Measurements from ENCODE around the gene TMEM44. TPM values are rescaled to one million over a fixed set of nuclear protein-coding genes. Genes with fewer than 3 reads are reported as not detected.
"Not testable (repeated sequence)": the region's sequence is repeated elsewhere in the genome, so short reads cannot be mapped to it uniquely, and the experiment has no call there.

The TMEM44 gene
- total RNA-seq, 3 donors from 2014 or later: 30.9 to 59.3 (median 34.1) TPM

DNA sequence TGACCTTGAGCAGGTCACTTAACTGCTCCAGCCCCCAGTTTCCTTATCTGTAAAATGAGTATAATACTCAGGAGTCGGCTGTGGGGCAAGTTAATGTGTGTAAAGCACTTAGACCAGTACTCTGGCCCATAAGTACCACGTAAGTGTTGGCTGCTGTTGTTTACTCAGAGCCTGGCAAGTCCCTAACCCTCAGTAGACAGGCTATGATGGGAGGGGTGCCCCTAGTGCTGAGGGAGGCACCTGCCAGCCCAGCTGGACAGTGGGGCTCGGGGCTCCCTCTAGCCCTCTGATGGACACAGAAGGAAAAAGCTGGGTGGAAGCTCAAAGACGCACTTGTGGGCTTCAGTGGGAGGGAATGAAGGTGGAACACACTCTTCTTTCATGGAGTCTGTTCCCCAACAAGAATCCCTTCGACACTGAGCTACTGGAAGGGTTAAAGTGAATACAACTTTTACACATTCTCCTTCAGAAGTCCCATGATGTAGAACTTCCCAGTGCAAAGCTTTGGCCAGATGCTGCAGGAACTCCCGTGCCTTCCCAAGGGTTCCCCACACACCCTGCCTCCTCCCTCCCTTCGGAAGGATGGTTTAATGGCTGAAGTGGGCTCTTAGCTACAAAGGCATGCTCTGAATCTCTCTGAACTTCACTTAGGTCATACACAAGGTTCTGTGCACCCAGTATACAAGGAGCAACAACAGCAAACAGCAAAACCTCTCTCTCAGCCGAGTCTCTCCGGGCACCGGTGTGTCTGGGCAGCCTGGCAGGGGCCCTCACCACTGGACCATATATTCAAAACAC, 25.4 kb downstream of the TMEM44 start:
- Histone ChIP-seq H3K4me3 (no peak overlapping the region), H3K36me3 (ENCODE audit: low read depth) (no peaks in the 10 kb centered on the region), H3K9me3 (no peaks in the 10 kb centered on the region), H3K4me1 (ENCODE audit: low read depth) (no peaks in the 10 kb centered on the region)
- intact Hi-C loops (cut with DNase I, micrococcal nuclease): no loop called here
- DNase-seq (no peak), ATAC-seq (no peak)
- TF ChIP-seq, protein P1, sequence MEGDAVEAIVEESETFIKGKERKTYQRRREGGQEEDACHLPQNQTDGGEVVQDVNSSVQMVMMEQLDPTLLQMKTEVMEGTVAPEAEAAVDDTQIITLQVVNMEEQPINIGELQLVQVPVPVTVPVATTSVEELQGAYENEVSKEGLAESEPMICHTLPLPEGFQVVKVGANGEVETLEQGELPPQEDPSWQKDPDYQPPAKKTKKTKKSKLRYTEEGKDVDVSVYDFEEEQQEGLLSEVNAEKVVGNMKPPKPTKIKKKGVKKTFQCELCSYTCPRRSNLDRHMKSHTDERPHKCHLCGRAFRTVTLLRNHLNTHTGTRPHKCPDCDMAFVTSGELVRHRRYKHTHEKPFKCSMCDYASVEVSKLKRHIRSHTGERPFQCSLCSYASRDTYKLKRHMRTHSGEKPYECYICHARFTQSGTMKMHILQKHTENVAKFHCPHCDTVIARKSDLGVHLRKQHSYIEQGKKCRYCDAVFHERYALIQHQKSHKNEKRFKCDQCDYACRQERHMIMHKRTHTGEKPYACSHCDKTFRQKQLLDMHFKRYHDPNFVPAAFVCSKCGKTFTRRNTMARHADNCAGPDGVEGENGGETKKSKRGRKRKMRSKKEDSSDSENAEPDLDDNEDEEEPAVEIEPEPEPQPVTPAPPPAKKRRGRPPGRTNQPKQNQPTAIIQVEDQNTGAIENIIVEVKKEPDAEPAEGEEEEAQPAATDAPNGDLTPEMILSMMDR (IDR thresholded peaks at IDR 0.05): no peak

DNA sequence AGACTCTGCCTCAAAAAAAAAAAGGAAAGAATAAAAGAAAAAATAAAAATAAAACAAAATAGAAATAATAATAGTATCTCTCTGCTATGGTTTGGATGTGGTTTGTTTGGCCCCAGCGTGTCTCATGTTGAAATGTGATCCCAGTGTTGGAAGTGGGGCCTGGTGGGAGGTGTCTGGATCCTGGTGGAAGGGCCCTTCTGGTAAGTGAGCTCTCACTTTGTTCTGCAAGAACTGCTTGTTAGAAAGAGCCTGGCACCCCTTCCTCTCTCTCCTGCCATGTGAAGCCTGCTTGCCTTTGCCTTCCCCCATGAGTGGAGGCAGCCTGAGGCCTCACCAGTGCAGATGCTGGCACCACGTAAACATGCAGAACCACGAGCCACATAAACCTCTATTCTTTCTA, 26.3 kb downstream of the TMEM44 start:
- TF ChIP-seq, protein P1 (IDR thresholded peaks at IDR 0.05): no peak
- no peaks in the 10 kb centered on the region for H3K9me3 ChIP-seq
- DNase-seq (no peak), ATAC-seq (no peak)
- intact Hi-C loops (cut with DNase I, micrococcal nuclease): no loop called here
- H3K4me1 ChIP-seq (ENCODE audit: low read depth): no peaks in the 10 kb centered on the region
- no peak overlapping the region for H3K4me3 ChIP-seq
- no peaks in the 10 kb centered on the region for H3K36me3 ChIP-seq (ENCODE audit: low read depth)

DNA sequence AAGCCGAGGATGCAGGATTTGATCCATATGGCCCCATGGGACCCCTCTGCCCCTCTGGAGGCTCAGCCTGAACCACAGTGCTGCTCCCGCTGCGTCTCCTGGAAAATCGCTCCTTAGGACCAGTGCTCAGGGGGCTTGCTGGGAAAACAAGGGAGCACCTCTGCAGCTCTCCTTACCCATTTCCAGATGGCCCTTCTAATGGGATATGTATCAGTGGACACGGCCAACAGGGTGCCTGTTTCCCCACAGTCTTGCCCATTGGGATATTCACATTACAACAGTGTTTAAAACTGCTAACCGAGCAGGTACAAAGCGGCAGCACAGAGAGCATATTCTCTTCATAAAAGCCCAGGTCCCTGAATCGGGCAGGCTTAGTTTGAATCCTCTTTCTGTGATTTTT, 27.1 kb downstream of the TMEM44 start:
- intact Hi-C loops (cut with DNase I, micrococcal nuclease): no loop called here

DNA sequence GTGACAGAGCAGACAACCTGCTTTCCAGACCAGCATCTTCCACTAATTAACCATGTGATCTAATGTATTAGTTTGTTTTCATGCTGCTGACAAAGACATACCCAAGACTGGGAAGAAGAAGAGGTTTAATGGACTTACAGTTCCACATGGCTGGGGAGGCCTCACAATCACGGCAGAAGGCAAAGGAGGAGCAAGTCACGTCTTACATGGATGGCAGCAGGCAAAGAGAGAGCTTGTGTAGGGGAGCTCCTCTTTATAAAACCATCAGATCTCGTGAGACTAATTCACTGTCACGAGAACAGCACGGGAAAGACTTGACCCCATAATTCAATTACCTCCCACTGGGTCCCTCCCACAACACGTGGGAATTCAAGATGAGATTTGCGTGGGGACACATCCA, 27.9 kb downstream of the TMEM44 start:
- H3K4me1 ChIP-seq (ENCODE audit: low read depth); intact Hi-C loops (cut with DNase I, micrococcal nuclease); ATAC-seq: not testable (repeated sequence)

More for the DNA sequence above, 27.1 kb downstream of the TMEM44 start:
- DNase-seq (no peak), ATAC-seq (no peak)
- Histone ChIP-seq H3K4me1 (ENCODE audit: low read depth) (no peaks in the 10 kb centered on the region), H3K36me3 (ENCODE audit: low read depth) (no peaks in the 10 kb centered on the region), H3K9me3 (no peaks in the 10 kb centered on the region), H3K4me3 (no peak overlapping the region)
- TF ChIP-seq, protein P1 (IDR thresholded peaks at IDR 0.05): no peak

DNA sequence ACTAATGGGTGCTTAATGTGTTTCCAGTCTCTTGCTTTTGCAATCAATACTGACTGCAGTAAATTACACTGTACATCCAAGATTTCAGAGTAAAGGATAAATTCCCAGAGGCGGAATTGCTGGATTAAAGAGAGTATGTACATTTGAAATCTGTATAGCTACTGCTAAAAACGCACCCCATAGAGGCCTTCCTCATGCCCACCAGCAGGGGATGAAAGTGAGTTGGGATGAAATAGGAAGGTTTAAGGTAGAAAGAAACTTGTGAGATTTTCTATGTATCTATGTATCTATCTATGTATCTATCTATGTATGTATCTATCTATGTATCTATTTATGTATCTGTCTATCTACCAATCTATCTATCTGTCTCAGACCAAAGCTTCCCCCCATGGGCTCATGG, 28.4 kb downstream of the TMEM44 start:
- Histone ChIP-seq H3K4me3 (no peak overlapping the region), H3K4me1 (ENCODE audit: low read depth) (no peaks in the 10 kb centered on the region), H3K36me3 (ENCODE audit: low read depth) (no peaks in the 10 kb centered on the region), H3K9me3 (no peaks in the 10 kb centered on the region)
- TF ChIP-seq, protein P1 (IDR thresholded peaks at IDR 0.05): no peak
- no peak for ATAC-seq
- no peak for DNase-seq
- intact Hi-C loops (cut with DNase I, micrococcal nuclease): no loop called here

More for the DNA sequence above, 27.9 kb downstream of the TMEM44 start:
- H3K36me3 ChIP-seq (ENCODE audit: low read depth); DNase-seq; H3K4me3 ChIP-seq; H3K9me3 ChIP-seq: not testable (repeated sequence)

DNA sequence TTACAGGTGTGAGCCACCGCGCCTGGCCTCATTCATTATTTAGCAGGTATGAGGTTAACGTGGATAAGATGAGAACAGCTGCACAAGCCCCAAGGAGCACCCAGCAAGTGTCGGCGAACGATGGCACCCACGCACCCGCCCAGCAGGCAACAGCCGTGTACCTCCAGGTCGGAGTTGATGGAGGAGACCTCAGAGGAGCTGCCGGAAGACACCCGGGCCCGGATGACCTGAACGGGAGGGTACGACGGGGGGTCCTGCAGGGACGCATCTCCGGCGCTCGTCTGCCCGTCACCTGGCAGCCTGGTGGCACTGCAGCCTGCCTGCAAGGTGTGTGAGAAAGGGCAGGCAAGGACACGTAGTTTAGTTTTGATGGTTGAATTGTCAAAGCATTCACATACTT, 29.1 kb downstream of the TMEM44 start:
- no peak for DNase-seq
- H3K9me3 ChIP-seq: no peaks in the 10 kb centered on the region
- intact Hi-C loops (cut with DNase I, micrococcal nuclease): no loop called here
- H3K36me3 ChIP-seq (ENCODE audit: low read depth): no peaks in the 10 kb centered on the region
- H3K4me1 ChIP-seq (ENCODE audit: low read depth): no peaks in the 10 kb centered on the region
- H3K4me3 ChIP-seq: no peak overlapping the region
- TF ChIP-seq, protein P1 (IDR thresholded peaks at IDR 0.05): no peak
- no peak for ATAC-seq
